Mesenchymal stem cell (in vitro differentiated cells and primary cell): Measurements from ENCODE around the gene SPATA3.

ENCODE experiments used
- DNase-seq: peaks from one replicate; pipeline ENCODE4 v3.0.0-alpha.2; 2013
- H2AFZ ChIP-seq: one replicate; pipeline ENCODE4 v1.6.1; 2013; ENCODE audit warnings: low read depth, mild to moderate bottlenecking, control low read depth, inconsistent platforms, low read length, moderate library complexity
- H2AK5ac ChIP-seq: 2 replicates; pipeline ENCODE4 v1.6.1; 2013; ENCODE audit warnings: low read length, moderate library complexity, mild to moderate bottlenecking, inconsistent platforms; ENCODE audit not compliant: severe bottlenecking
- H2BK120ac ChIP-seq: one replicate; pipeline ENCODE4 v1.6.1; 2013; ENCODE audit warnings: low read depth, mild to moderate bottlenecking, inconsistent platforms, low read length, moderate library complexity
- H2BK12ac ChIP-seq, 2 experiments: one replicate each; pipeline ENCODE4 v1.6.1; 2013; ENCODE audit warnings: inconsistent platforms in 2 of 2, low read length in 2 of 2, mild to moderate bottlenecking in 2 of 2, moderate library complexity in 2 of 2, control low read depth in 1 of 2
- H2BK15ac ChIP-seq: one replicate; pipeline ENCODE4 v1.6.1; 2013; ENCODE audit warnings: mild to moderate bottlenecking, low read depth, inconsistent platforms; ENCODE audit not compliant: poor library complexity, severe bottlenecking
- H2BK5ac ChIP-seq: 2 replicates; pipeline ENCODE4 v1.6.1; 2013; ENCODE audit warnings: low read depth, mild to moderate bottlenecking, low read length, control low read depth, inconsistent platforms; ENCODE audit not compliant: poor library complexity, severe bottlenecking
- H3K14ac ChIP-seq, 2 experiments: one replicate each; pipeline ENCODE4 v1.6.1; 2013; ENCODE audit warnings: inconsistent platforms in 2 of 2, low read length in 2 of 2, control low read depth in 1 of 2, mild to moderate bottlenecking in 1 of 2, moderate library complexity in 1 of 2
- H3K18ac ChIP-seq, 2 experiments: one replicate each; pipeline ENCODE4 v1.6.1; 2013; ENCODE audit warnings: inconsistent platforms in 2 of 2, low read length in 2 of 2, control low read depth in 1 of 2, low read depth in 1 of 2, mild to moderate bottlenecking in 1 of 2
- H3K23ac ChIP-seq, 2 experiments: one replicate each; pipeline ENCODE4 v1.6.1; 2013; ENCODE audit warnings: inconsistent platforms in 2 of 2, low read length in 2 of 2, mild to moderate bottlenecking in 2 of 2, moderate library complexity in 2 of 2, control low read depth in 1 of 2
- H3K27ac ChIP-seq: 2 replicates; pipeline ENCODE4 v1.5.1; 2013; ENCODE audit warnings: mild to moderate bottlenecking, moderate library complexity, low read length, control low read depth, inconsistent platforms; ENCODE audit not compliant: poor library complexity, severe bottlenecking
- H3K27me3 ChIP-seq, 2 experiments: 2 replicates each; pipeline versions ENCODE4 v1.6.1 to v1.7.0; 2013; ENCODE audit warnings: low read length in 2 of 2, mild to moderate bottlenecking in 2 of 2, moderate library complexity in 2 of 2, control low read depth in 1 of 2, inconsistent platforms in 1 of 2; ENCODE audit not compliant: control insufficient read depth in 1 of 2, insufficient read depth in 1 of 2
- H3K36me3 ChIP-seq, 2 experiments: 2 replicates each; pipeline versions ENCODE4 v1.6.1 to v1.7.0; 2013; ENCODE audit warnings: low read length in 2 of 2, control low read depth in 1 of 2, inconsistent platforms in 1 of 2, low read depth in 1 of 2, mild to moderate bottlenecking in 1 of 2; ENCODE audit not compliant: insufficient read depth in 2 of 2, control insufficient read depth in 1 of 2
- H3K4ac ChIP-seq, 2 experiments: one replicate each; pipeline ENCODE4 v1.6.1; 2013; ENCODE audit warnings: inconsistent platforms in 2 of 2, low read length in 2 of 2, mild to moderate bottlenecking in 2 of 2, moderate library complexity in 2 of 2, control low read depth in 1 of 2, low read depth in 1 of 2
- H3K4me1 ChIP-seq: 2 replicates; pipeline ENCODE4 v1.6.1; 2013; ENCODE audit warnings: low read depth, low read length, control low read depth; ENCODE audit not compliant: control insufficient read depth, insufficient read depth
- H3K4me2 ChIP-seq: 2 replicates; pipeline ENCODE4 v1.6.1; 2013; ENCODE audit warnings: low read length, mild to moderate bottlenecking, inconsistent platforms; ENCODE audit not compliant: poor library complexity, severe bottlenecking
- H3K4me3 ChIP-seq, 2 experiments: 2 replicates each; pipeline versions ENCODE4 v1.5.1 to v1.7.0; 2013; ENCODE audit warnings: low read length in 2 of 2, mild to moderate bottlenecking in 2 of 2, control low read depth in 1 of 2, low read depth in 1 of 2; ENCODE audit not compliant: insufficient read depth in 1 of 2
- H3K79me1 ChIP-seq: replicated peaks from 2 replicates; pipeline ENCODE4 v1.6.1; 2013; ENCODE audit warnings: mild to moderate bottlenecking, control low read depth, low read length, inconsistent platforms; ENCODE audit not compliant: poor library complexity, severe bottlenecking
- H3K9ac ChIP-seq: 2 replicates; pipeline ENCODE4 v1.7.0; 2013; ENCODE audit warnings: mild to moderate bottlenecking, low read length, moderate library complexity
- H3K9me3 ChIP-seq: 2 replicates; pipeline ENCODE4 v1.7.0; 2013; ENCODE audit warnings: mild to moderate bottlenecking, low read length; ENCODE audit not compliant: control insufficient read depth
- H4K8ac ChIP-seq: one replicate; pipeline ENCODE4 v1.6.1; 2013; ENCODE audit warnings: inconsistent platforms, mild to moderate bottlenecking, low read length, moderate library complexity
- H4K91ac ChIP-seq: one replicate; pipeline ENCODE4 v1.6.1; 2013; ENCODE audit warnings: mild to moderate bottlenecking, low read length, inconsistent platforms
- WGBS: methylation state at CpG from one replicate; pipeline ENCODE4 v1.1.7; 2013; ENCODE audit warnings: mixed read lengths; 5-methylcytosine and 5-hydroxymethylcytosine counted together

SPATA3 gene

DNA sequence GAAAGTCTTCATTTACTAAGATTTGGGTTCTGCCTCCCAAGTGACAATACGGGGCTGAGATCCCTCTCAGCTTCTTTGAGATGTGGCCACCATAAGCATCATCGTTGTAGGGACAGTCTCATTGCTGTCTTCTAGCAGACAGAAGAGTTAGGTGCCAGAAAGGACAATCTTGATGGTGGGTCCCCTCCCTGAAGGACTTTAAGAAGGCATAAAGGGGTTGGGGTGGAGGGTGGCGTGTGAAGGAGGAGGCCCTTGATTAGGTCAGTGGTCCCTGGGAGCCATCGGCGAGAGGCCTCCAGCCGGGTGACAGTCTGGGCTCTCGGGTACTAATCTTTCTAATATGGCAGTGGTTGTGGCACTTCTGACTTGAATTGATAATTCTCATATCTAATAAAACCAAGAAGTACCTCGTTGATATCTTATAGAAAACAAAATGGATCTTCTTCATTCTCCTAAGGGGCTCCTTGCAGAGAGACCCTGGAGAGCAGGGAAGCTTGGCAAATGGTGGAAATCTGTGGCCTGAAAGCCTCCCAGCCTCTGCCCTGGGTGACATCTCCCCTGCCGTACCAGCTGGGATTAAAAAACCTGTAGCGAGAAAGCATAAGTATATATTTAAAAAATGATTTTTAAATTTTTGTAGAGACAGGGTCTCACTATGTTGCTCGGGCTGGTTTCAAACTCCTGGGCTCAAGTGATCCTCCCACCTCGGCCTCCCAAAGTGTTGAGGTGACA is 53.5 kb downstream of the SPATA3 start:
- H3K23ac ChIP-seq, result no peak overlapping the region
- H3K14ac ChIP-seq, result no peak overlapping the region
- H4K91ac ChIP-seq, result no peak overlapping the region
- H2BK120ac ChIP-seq, result no peak overlapping the region
- no peaks in the 10 kb centered on the region for H3K79me1 ChIP-seq
- no peak overlapping the region for H3K18ac ChIP-seq
- no peak for DNase-seq
- H3K9ac ChIP-seq, result no peak overlapping the region
- no peak overlapping the region for H4K8ac ChIP-seq
- no peak overlapping the region for H2AK5ac ChIP-seq
- 80% methylated on average over 5 of the region's 12 CpGs for WGBS
- H3K27me3 ChIP-seq, result peaks cover 39 to 43% of the 10 kb centered on the region in 2 experiments
- H2BK12ac ChIP-seq, result no peak overlapping the region
- no peak overlapping the region for H2AFZ ChIP-seq
- H2BK5ac ChIP-seq, result no peak overlapping the region
- no peak overlapping the region for H3K4me3 ChIP-seq
- no peak overlapping the region for H3K4me2 ChIP-seq
- H3K4me1 ChIP-seq, result peaks cover 6% of the 10 kb centered on the region
- no peaks in the 10 kb centered on the region for H3K36me3 ChIP-seq
- H3K27ac ChIP-seq, result no peak overlapping the region
- H3K4ac ChIP-seq, result no peak overlapping the region
- H3K9me3 ChIP-seq, result no peaks in the 10 kb centered on the region
- H2BK15ac ChIP-seq, result no peak overlapping the region

DNA sequence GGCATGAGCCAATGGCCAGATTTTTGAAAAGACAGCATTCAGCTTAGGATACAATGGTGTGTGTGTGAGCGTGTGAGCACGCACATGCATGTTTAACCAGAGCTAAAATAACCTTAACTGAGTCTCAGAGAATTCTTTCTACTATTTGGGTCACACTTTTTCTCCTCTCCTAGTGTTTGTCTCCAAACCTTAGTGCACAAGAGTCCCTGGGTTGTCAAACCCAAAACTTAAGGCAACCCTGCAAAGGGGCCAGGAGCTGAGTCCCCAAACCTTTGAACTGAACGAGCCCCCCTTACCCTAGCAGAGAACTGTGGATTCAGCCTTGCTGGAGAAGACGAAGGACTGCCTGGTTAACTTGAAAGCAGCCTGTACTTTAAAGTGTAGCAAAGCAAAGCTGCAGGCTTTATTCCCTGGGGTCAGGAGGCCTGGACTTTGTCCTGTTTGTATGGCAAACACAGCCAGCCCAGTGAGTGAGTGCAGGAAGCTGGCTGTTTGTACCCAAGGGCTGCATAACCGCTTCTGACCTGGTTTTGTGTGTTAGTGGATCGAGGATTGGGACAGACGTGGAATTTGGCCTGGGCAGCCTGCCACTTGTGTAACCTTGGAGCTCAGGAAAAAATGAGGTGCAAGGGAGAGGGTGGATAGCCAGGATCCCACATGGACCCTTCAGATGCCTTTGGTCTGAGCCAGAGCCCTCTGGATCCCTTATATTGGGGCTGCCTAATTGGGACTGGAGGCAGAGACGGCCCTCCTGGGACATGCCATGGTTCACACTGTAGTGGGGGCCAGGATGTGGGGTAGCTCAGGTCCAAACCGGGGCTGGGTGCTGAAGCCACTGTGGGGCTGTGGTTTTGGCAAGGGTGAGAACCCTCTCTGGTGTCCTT is 54.3 kb downstream of the SPATA3 start:
- Histone ChIP-seq H3K79me1 (no peaks in the 10 kb centered on the region), H3K27me3 (peaks cover 39 to 43% of the 10 kb centered on the region in 2 experiments), H2AK5ac (no peak overlapping the region), H2BK120ac (no peak overlapping the region), H2BK15ac (no peak overlapping the region), H3K4me1 (peaks cover 6% of the 10 kb centered on the region), H4K91ac (no peak overlapping the region), H3K4me2 (no peak overlapping the region), H2AFZ (no peak overlapping the region), H3K36me3 (no peaks in the 10 kb centered on the region), H3K4me3 (no peak overlapping the region), H2BK5ac (no peak overlapping the region), H3K23ac (no peak overlapping the region), H3K14ac (no peak overlapping the region), H3K18ac (no peak overlapping the region), H3K9ac (no peak overlapping the region), H3K9me3 (no peaks in the 10 kb centered on the region), H3K27ac (no peak overlapping the region), H2BK12ac (no peak overlapping the region), H3K4ac (no peak overlapping the region), H4K8ac (no peak overlapping the region)
- 37% methylated on average over 8 of the region's 9 CpGs for WGBS
- DNase-seq, result peak; percentile 10

DNA sequence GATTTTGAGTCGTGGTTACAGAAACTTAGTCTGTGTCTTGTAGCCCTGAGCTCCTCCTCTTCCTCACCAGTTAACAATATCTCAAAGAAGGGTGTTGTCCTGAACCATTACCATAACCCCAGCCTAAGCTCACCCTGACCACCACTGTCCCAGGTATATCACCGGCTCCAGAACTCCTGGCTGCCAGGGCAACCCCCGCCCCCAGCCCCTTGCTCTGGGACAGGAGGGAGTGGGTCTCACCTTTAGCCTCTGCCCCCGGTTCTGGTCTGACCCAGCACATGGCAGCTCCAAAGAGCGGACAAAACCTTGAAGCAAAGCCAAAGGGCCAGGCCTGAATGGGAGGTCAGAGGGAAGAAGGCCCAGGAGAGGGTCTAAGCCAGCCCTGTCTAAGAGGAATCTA is 55.2 kb downstream of the SPATA3 start:
- Histone ChIP-seq H3K14ac (no peak overlapping the region), H3K36me3 (no peaks in the 10 kb centered on the region), H2BK12ac (peak overlapping the region in 1 of 2 experiments; percentile 31), H3K23ac (no peak overlapping the region), H3K9me3 (no peaks in the 10 kb centered on the region), H3K4ac (no peak overlapping the region), H2BK5ac (no peak overlapping the region), H2BK120ac (no peak overlapping the region), H2AFZ (no peak overlapping the region), H3K18ac (no peak overlapping the region), H3K4me2 (no peak overlapping the region), H2BK15ac (no peak overlapping the region), H3K79me1 (no peaks in the 10 kb centered on the region), H3K27me3 (peaks cover 39 to 43% of the 10 kb centered on the region in 2 experiments), H3K27ac (no peak overlapping the region), H3K9ac (no peak overlapping the region), H4K91ac (no peak overlapping the region), H3K4me1 (peaks cover 6% of the 10 kb centered on the region), H4K8ac (no peak overlapping the region), H3K4me3 (no peak overlapping the region), H2AK5ac (no peak overlapping the region)
- 76% methylated on average over 5 of the region's 5 CpGs for WGBS
- no peak for DNase-seq
